GM18508 (cell line): ENCODE measurements around the gene MYADML2.

Source experiments
- ATAC-seq: cut with Tn5 transposase; IDR thresholded peaks from one replicate; pipeline ENCODE4 v1.9.1; 2021; ENCODE audit warnings: moderate number of reproducible peaks; ENCODE audit not compliant: insufficient read depth, unreplicated experiment

Gene MYADML2

DNA sequence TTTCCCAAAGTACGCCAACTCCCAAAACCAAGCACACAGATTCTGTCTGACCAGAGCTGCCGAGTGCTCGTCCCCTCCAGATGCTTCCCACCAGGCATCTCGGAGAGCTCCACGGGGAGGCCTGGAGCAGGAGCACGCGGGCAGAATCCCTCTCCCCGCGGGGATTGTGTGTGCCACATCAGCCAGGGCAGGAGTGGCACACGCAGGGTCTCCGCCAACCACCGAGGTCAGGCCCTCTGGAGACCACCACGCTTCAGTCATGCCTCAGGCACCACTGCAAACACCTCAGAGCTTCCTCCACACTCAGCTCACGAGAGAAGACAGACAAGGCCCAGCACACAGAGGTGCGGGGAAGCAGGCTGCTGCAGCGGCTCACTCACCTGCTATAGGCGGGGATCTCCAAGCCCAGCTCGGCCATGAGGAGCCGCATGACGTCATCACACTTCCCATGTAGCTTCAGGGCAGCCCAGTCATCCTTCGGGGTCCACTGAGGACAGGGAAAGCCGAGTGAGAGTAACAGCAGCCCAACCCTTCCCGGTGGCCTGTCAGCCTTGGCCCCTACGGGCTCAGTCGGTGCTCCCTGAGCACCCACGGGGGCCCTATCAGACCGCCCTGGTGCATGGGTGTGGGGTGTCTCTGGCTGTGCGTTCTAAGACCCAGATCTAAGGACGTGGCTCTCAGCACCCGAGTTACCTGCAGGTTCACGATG, 33.5 kb downstream of the MYADML2 start:
- no peak for ATAC-seq

DNA sequence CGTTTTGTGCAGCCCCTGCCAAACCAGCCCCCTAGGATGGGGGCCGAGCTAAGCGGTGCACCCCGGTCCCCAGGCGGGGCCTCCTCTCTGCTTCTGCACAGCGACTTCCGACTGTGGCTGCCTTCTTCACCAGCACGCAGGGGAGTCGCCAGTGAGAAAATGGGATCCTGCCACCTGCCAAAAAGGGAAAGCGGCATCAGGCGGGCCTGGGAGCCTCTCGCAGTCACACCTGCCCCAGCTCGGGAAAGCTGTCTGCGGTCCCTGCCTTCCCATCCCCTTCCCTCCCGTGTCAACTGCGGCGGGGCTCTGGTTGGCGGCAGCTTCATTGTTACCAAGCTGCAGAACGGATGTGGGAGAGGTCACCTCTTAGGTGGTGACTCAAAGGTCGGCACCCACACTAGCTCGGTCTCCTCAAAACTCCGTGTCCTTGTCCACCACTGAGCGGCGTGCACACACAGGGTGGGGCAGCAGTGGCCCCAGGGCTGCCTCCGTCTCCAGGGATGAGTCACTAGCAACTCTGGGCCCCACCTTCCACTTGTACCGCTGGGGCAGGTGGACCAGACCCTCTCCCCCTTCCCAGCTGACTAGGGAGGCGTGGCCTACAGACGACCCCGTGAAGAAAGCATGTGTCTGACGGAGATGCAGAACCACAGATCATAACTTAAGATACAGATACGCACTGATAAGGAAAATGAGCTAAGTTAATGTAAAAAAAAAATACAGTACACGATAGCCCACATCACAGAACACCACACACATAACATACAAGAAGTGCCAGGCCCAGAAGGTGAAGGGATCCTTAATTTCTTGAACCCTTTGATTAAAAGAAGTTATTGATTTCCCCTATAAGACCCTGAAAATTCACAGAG, 34.4 kb downstream of the MYADML2 start:
- no peak for ATAC-seq

DNA sequence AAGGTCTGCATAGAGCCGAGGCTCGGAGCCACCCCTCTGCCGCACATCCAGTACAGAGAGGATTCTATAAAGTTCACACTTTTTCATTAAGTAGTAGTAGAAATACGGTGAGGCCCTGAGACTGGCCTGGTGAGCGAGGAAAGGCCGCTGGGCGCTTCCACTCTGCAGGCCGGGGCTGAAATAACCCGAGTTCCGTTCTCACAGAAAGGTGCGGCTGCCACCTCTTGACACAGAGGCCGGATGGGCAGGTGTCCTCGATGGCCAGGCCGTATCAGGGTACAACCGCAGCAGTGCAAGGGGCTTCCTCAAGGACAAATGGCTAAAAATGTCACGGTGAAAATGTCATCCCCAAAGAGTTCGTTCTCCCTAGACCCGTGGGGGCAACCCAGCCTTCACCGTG, 35.1 kb downstream of the MYADML2 start:
- ATAC-seq, result no peak

DNA sequence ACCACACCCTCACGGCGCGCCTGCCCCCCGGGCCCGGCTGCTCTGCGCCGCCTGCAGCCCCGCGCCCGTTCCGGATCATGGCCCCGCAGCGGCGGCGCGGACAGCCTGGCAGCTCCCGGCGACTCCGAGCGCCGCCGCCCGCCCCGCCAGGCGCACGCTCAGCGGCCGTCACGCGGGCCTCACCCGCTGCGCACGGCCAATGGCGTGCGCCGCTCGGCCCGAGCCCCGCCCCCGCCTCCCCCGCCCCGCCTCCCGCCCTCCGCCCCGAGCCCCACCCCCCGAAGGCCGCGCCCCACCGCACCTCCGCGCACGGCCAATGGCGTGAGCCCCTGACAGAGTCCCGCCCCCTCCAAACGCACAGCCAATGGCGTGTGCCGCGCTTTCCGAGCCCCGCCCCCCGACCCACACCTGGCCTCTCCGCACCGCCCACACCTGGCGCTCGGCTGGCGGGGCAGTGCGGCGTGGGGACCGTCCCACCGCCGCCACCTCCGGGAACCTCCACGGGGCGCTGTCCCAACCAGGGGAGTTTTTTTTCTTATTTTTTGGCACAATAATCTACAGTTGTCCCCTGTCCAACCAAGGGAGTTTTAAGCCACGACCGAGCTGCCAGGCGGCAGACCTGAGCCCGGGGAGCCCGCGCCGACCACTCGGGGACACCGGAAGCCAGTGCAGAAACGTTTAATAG, 35.6 kb downstream of the MYADML2 start, which contains the start of gene PCYT2:
Gene PCYT2 (minus strand): TSS at position 123 of the 685 bp plus-strand sequence. CDS start 44 bp downstream, at position 79.
- ATAC-seq, result no peak

DNA sequence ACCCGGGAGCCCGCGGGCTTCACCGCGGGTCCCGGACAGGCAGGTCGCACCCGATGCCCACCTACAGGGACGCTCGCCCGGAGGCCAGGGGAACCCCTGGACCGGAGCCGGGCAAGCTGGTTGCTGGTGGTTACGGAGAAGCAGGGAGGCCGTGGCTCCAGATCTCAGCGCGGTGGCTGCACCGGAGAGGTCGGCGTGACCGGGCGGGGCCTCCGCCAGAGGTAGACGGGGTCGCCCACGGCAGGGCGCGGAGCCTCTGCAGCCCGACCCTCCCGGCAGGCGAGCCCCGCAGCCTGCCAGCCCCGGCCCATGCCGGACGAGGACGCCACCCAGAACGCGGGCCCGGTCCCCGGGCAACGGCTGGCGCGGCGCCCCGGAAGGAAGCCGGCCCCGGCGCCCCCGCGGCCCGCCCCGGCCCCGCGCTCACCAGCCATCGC, 36.2 kb downstream of the MYADML2 start:
- no peak for ATAC-seq

DNA sequence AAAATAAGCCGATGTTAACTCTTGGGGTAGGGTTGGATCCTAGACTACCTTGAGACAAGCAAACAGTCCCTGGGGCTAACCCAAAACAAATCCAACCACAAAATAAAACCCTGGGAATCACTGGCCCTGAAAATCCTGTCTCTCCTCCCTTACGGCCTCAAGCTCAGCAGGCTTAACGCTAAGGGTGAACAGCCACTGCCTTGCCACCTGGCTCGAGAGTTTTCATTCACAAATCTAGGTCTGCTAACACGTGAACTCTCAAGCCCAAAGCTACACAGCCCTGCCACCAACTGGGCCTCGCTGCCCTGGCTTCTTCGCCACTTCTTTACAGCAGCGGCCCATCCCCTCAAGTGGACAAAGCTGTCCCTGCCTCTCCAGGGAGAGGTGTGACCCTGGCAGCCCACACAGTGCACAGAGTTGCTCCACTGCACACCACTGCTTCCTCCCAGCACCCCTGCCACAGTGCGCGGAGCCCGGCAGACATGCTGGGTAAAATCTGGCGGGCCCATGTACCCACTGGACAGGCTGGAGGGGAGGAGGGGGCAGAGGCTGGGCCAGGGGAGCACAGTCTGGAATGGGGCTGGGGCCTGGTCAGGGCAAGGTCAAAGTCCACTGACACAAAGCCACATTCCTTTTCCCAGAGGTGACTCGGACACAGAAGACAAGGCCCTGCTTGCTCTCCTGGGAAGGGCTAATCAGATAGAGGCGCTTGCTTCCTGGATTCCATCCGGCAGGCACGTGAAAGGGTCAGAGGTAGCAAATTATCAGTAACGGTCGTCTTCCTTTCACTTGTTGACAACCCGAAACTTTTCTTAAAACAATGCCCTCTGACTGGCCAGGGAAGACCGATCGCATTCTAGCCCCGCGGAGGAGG, 36.8 kb downstream of the MYADML2 start:
- no peak for ATAC-seq

DNA sequence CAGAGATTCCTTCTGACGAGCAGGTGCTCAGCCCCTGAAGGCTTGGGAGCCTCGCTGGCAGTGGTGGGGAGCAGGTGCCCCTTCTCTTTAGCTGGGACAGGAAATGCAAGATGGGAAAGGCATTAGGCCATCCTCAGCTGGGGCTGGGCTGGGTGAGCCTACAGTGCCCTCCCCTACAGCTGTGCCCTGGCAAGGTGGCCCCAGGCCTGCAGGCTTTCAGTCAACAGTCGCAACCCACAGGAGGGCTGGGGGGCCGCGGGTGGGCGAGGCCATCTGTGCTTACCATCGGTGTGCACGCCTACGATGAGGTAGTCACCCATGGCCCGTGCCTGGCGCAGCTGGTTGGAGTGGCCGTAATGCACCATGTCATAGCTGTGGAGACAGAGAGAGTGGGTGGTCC, 37.8 kb downstream of the MYADML2 start:
- no peak for ATAC-seq

DNA sequence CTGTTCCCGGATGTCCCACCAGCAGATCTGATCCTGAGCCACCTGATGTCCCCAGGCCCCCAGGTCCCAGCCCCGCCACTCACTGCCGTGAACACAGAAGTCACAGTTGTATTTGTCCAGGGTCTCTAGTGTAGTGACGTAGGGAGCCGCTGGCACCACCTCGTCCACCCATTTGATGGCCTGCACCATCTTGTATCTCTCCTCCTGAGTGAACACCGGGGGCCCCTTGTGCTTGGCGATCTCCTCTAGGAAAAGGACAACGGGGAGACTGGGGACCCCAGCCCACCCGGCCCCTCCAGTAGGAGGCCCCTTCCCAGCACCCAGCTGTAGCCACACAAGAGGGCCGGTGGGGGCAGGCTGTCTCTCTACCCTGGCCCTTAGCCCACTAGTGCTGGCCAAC, 38.2 kb downstream of the MYADML2 start:
- ATAC-seq, result no peak

DNA sequence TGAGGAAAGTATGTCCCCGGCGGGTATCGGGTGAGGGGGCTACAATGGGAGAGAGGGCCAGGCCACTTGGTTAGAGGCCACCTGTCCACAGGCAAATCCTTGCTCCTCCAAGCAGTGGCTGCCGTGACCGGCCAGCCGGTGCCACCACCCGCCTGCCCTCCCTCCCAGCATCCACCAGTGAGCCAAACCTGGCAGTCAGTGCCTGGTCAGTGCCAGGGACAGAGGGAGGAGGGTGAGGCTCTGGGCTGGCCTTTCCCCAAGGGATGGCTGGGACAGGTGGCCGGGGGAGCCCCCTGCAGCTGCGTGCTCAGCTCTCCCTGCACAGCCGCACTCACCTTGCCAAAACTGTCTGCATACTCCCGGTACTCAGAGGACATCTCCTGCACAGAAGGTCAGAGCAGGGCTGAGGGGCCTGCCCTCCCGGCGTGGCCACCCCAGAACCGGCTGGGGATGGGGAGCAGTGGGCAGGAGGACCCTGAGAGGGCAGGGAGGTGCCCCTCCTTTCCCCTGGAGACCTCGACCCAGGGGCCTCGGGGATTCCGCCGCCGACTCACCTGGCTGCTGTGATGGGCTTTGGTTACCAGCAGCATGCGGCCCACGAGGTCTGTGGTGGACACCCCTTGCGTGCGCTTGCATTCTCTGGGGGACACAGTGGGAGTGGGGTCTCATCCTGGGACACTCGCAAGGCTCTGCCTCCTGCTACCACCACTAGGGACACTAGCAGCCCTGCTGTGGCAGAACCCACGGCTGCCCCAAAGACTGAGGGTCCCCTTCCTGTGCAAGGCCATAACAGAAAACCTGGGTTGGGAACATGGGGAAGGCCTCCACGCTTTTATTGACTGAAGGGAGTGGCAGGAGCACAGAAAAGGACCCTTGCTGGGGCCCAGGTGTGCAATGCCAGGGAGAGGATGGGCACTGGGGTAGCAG, 39.6 kb downstream of the MYADML2 start:
- ATAC-seq, result no peak

DNA sequence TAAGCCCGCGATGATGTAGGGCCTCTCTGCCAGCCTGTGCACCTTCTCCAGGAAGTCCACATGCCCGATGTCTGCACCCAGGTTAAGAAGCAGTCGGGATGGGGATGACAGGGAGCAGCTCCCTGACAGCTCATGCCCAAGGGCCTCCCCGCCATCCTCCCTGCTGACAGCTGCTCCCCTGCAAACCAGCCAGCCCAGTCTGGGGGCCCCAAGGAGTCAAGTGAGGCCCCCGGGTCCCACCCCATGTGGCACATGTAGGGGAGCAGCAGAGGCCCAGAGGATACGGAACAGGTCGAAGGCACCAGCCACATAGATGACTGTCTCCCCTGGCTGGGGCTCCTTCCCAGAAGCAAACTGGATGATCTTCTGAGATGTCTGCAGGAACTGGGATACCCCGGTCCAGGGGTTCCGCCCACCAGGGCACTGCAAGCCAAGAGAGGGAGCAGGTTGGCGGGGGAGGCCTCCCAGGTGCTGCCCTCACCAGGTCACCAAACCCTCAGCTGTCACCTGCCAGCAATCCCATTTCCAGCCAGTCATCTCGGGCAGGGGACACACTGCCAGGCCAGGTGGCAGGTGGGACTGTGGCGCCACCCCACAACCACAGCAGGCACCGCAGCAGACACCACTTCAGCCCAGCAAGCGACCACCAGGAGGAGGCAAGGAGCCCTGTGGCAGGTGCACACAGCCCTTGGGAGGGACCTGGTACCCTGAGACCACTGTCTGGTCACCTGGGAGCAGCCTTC, 40.4 kb downstream of the MYADML2 start:
- ATAC-seq, result no peak

DNA sequence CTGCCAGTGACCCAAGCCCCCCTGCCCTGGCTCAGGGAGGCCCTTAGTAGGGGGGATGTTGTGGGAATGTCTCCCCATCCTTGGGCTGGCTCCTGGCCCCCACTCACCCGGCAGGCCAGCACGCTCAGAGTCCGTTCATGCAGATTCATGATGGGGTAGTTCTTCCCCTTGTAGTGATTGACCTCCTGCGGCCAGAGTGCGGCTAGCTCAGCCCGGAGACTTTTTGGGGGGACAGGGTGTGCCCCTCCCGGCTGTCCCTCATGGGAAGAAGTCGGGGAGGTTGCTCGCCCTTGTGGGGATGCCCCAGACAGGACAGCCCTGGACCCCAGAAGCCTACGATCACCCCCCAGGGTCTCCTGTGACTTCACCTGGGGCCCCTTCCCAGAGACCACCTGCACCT, 41.0 kb downstream of the MYADML2 start:
- ATAC-seq, result no peak

DNA sequence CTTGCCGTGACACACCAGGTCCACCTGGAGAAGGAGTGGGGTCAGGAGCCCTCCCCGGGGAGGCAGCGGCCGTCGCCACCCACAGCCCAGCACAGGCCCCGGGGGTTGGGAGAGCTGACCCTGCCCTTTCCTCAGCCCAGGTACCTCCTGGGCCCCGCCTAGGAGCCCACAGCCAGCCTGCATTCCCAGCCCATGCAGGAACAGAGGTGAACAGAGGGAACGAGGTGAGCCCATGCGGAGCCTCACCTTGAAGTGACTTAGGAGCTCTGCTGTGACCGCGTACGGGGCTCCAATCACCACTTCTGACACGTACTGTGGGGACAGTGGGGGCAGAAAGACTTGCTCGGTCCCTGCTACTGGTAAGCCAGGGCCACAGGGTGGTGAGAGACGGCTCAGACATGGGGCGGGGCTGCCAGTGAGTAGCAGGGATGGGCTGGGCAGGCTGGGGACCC, 41.6 kb downstream of the MYADML2 start:
- ATAC-seq, result no peak

DNA sequence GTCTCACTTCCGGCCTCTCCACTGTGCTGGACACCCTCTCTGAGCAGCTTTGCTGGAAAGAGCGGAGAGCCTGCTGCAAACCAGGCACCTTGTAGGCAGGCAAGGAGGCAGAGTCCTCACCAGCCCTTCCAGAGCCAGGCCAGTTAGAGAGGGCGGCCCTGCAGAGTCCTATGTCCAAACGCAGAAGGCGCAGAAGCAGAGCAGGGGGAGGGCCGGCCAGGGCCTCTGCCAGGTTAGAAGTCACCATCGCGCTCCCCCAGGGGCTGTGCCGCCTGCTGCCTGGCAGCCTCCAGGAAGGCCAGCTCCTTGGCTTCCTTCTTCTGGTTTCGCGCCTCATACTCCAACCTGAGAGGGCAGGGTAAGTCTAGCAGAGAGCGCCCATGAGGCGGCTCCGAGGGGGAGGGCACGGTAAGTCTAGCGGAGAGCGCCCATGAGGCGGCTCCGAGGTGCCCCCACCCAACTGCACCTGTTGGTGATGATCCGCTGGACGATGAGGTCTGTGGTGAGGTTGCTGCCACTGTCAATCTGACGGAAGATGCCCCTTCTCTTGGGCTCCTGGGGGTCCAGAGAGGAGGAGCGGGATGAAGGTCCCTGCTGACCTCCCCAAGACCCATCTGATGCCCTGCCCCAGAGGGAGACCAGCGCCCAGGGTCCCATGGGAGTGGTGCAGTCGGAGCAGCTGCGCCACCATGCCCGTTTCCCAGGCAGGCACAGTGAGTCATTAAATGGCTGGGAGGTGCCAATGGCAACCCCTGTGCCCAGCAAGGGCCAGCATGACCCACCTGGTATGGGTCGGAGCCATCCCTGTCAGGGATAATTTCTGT, 42.2 kb downstream of the MYADML2 start:
- ATAC-seq, result no peak

DNA sequence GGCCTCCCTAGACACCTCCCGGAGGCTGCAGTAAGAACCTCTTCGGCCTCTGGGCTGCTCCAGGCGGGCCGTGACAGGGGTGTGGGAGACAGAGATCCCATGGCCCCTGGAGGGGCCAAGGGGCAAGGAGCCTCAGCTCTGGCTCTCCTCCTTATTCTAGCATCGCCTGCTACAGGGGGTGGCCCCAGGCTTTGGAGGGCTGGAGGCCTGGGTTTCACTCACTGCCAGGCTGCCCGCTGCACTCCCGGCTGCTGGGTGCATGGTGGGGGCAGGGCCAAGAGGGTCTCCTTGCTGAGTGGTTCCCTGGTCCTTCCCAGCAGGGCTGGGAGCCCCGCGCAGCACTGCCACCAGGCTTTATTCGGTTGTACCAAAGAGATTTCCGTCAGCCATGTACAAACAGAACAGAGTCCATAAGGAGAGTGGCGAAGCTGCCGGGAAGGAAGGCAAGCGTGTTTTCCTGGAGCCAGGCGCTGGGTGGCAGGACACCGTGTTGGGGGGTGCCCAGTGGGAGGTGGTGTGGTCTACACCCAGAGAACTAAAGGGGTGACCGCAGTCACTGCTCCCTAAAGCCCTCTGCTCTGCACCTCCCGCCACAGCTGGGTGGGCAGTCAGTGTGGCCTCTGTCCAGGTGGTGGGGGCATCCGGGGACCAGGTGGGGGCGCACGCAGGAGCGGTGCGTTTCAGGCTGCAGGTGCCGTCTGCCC, 43.0 kb downstream of the MYADML2 start:
- no peak for ATAC-seq

DNA sequence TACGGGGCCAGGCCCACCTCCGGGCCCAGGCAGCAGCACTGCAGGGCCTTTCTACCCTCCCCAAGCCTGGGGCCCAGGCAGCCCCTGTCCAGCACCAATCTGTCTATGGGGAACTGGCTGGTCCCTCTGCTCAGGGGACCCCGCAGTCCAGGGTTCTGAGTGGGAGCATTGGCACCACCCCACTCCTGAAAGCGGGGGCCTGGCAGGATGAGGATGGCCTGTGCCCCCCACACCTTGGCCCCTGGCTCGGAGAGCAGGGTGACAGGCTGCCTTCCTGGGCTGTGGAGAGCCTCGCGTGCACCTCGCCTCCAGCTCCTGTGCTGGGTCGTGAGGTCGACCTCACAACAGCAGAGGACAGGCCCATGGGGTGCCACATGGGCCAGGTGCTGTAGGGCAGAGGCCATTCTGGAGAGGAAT, 43.6 kb downstream of the MYADML2 start:
- ATAC-seq, result no peak

DNA sequence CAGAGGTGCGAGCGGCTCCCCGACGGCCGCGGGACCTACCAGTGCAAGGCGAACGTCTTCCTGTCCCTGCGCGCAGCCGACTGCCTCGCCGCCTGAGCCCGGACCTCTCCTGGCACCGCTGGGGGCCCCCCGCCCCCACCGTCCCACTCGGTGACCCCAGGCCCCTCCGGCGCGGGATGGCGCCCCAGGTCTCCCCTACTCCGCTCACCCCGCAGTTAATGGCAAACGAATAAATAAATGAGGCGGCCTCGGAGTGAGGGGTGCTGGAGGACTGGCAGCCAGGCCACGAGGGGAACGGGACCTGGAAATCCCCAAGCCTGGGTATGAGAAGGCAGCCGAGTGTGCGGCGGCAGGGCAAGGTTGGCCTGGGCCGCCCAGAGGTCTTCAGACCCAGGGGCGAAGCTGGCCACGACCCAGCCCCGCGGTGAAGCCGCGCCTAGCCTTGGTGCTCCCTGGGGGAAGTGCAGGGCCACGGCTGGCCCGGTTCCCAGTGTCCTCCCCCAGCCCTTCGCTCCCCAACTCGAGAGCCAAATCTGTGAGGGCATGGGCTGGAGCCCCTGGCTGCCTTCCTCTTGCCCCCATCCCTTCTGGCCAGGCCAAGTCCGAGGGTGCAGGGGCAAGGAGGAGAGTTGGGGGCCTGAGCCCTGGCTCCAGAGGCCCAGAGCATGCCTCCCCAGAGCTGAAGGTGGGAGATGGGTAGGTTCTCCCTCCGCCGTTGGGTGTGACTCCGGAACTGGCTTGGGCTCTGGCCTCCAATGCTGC, 44.2 kb downstream of the MYADML2 start:
- no peak for ATAC-seq
